IMR-90 (cell line): ENCODE measurements around the gene EHF. TPM values are rescaled to one million over a fixed set of nuclear protein-coding genes. Genes with fewer than 3 reads are reported as not detected.

Source experiments
- ATAC-seq: fragments of 200-7000 bp; cut with Tn5 transposase; 2 replicates; pipeline ENCODE4 v1.9.1; 2020; ENCODE audit warnings: low read depth, mild to moderate bottlenecking, moderate library complexity
- BruUV-seq: library from RNA; stranded (reverse); fragments of 400-500 nt; replicated peaks from 2 replicates; lab custom pipeline; 2021; lab: Mats Ljungman, UMichigan
- CTCF ChIA-PET: fragments of 300-600 bp; formaldehyde crosslinking; extraction: SDS; loops from one replicate; lab custom pipeline; 2021; ENCODE audit warnings: antibody characterized with exemption; lab: Yijun Ruan, JAX
- POLR2A ChIA-PET: fragments of 300-600 bp; sonication (Branson Sonifier 250); formaldehyde crosslinking; loops from one replicate; lab custom pipeline; 2022; ENCODE audit warnings: antibody characterized with exemption; ENCODE audit not compliant: unreplicated experiment; lab: Charles Lee
- DNase-seq: peaks from one replicate; pipeline ENCODE4 v3.0.0; 2013
- H2AFZ ChIP-seq: replicated peaks from 2 replicates; pipeline ENCODE3; 2013; ENCODE audit warnings: low read length, mild to moderate bottlenecking; ENCODE audit not compliant: poor library complexity
- H2AK5ac ChIP-seq: 2 replicates; pipeline ENCODE4 v1.6.1; 2013; ENCODE audit warnings: low read depth, low read length, inconsistent platforms
- H2AK9ac ChIP-seq: replicated peaks from 2 replicates; pipeline ENCODE3; 2013; ENCODE audit warnings: mild to moderate bottlenecking, low read depth, low read length, moderate library complexity; ENCODE audit not compliant: poor library complexity
- H2BK120ac ChIP-seq: 2 replicates; pipeline ENCODE4 v1.6.1; 2013; ENCODE audit warnings: low read depth, low read length, inconsistent platforms
- H2BK15ac ChIP-seq: 3 replicates; pipeline ENCODE4 v1.6.1; 2013; ENCODE audit warnings: low read depth, low read length, inconsistent platforms
- H2BK20ac ChIP-seq: 2 replicates; pipeline ENCODE4 v1.6.1; 2013; ENCODE audit warnings: low read depth, mild to moderate bottlenecking, inconsistent platforms, low read length, moderate library complexity
- H2BK5ac ChIP-seq: 2 replicates; pipeline ENCODE4 v1.6.1; 2013; ENCODE audit warnings: mild to moderate bottlenecking, low read depth, low read length, inconsistent platforms; ENCODE audit not compliant: poor library complexity, severe bottlenecking
- H3K14ac ChIP-seq: replicated peaks from 2 replicates; pipeline ENCODE4 v1.6.1; 2013; ENCODE audit warnings: low read depth, low read length, inconsistent platforms
- H3K18ac ChIP-seq: 2 replicates; pipeline ENCODE4 v1.6.1; 2013; ENCODE audit warnings: low read depth, low read length, control low read depth
- H3K23ac ChIP-seq: 2 replicates; pipeline ENCODE4 v1.6.1; 2013; ENCODE audit warnings: low read depth, low read length, inconsistent platforms
- H3K27ac ChIP-seq: 2 replicates; pipeline ENCODE4 v1.5.1; 2013; ENCODE audit warnings: mild to moderate bottlenecking, control low read depth, low read length; ENCODE audit not compliant: insufficient read depth
- H3K27me3 ChIP-seq: 2 replicates; pipeline ENCODE4 v1.6.1; 2013; ENCODE audit warnings: low read length; ENCODE audit not compliant: control insufficient read depth, insufficient read depth
- H3K36me3 ChIP-seq: 2 replicates; pipeline ENCODE4 v1.6.1; 2013; ENCODE audit warnings: low read length, mixed read lengths; ENCODE audit not compliant: control insufficient read depth, insufficient read depth
- H3K4ac ChIP-seq: 2 replicates; pipeline ENCODE4 v1.6.1; 2013; ENCODE audit warnings: low read depth, low read length, inconsistent platforms
- H3K4me1 ChIP-seq: 2 replicates; pipeline ENCODE4 v1.6.1; 2013; ENCODE audit warnings: low read length, mixed read lengths; ENCODE audit not compliant: control insufficient read depth, insufficient read depth
- H3K4me2 ChIP-seq: 2 replicates; pipeline ENCODE4 v1.6.1; 2013; ENCODE audit warnings: low read depth, mild to moderate bottlenecking, control low read depth, low read length, moderate library complexity
- H3K4me3 ChIP-seq: 2 replicates; pipeline ENCODE4 v1.5.1; 2013; ENCODE audit warnings: low read depth, mild to moderate bottlenecking, control low read depth, low read length, moderate library complexity; ENCODE audit not compliant: insufficient read depth
- H3K56ac ChIP-seq: 2 replicates; pipeline ENCODE4 v1.6.1; 2013; ENCODE audit warnings: low read length, inconsistent platforms; ENCODE audit not compliant: insufficient read depth; ENCODE audit errors: extremely low read depth
- H3K79me1 ChIP-seq, 2 experiments: 2 replicates each; pipeline ENCODE4 v1.6.1; 2013; ENCODE audit warnings: low read length in 2 of 2, inconsistent platforms in 1 of 2, low read depth in 1 of 2
- H3K9ac ChIP-seq: 2 replicates; pipeline ENCODE4 v1.6.1; 2013; ENCODE audit warnings: low read depth, low read length, control low read depth
- H3K9me1 ChIP-seq: 2 replicates; pipeline ENCODE4 v1.6.1; 2013; ENCODE audit warnings: low read length, inconsistent platforms; ENCODE audit not compliant: insufficient read depth
- H3K9me3 ChIP-seq: 2 replicates; pipeline ENCODE4 v1.6.1; 2013; ENCODE audit warnings: low read length; ENCODE audit not compliant: control insufficient read depth, insufficient read depth
- H4K20me1 ChIP-seq: 2 replicates; pipeline ENCODE4 v1.6.1; 2013; ENCODE audit warnings: low read length, inconsistent platforms; ENCODE audit not compliant: insufficient read depth
- H4K5ac ChIP-seq: 2 replicates; pipeline ENCODE4 v1.6.1; 2013; ENCODE audit warnings: mild to moderate bottlenecking, low read depth, low read length, control low read depth
- H4K8ac ChIP-seq, 2 experiments: 2 replicates each; pipeline ENCODE4 v1.6.1; 2013; ENCODE audit warnings: low read depth in 2 of 2, low read length in 2 of 2, control low read depth in 1 of 2, inconsistent platforms in 1 of 2
- H4K91ac ChIP-seq: 2 replicates; pipeline ENCODE4 v1.6.1; 2013; ENCODE audit warnings: low read depth, low read length, inconsistent platforms; ENCODE audit not compliant: insufficient read depth
- BHLHE40 ChIP-seq: fragments of 150-350 bp; IDR thresholded peaks from 2 replicates; pipeline ENCODE4 v1.6.1; 2016; ENCODE audit warnings: mild to moderate bottlenecking, low read depth, low read length
- CEBPB ChIP-seq: IDR thresholded peaks from 2 replicates; pipeline ENCODE4 v1.6.1; 2012; ENCODE audit warnings: low read depth, low read length, improper control_type of control experiment
- CHD1 ChIP-seq: IDR thresholded peaks from 2 replicates; pipeline ENCODE4 v1.6.1; 2012; ENCODE audit warnings: low read depth, low read length, improper control_type of control experiment
- CTCF ChIP-seq: conservative IDR thresholded peaks from 2 replicates; pipeline ENCODE4 v1.5.1; 2012; ENCODE audit warnings: mild to moderate bottlenecking, low read depth, low read length, improper control_type of control experiment
- ELK1 ChIP-seq: fragments of 150-350 bp; IDR thresholded peaks from 2 replicates; pipeline ENCODE4 v1.6.1; 2016; ENCODE audit warnings: low read depth, mild to moderate bottlenecking, low read length, moderate library complexity, borderline replicate concordance
- FOS ChIP-seq: fragments of 150-350 bp; IDR thresholded peaks from 2 replicates; pipeline ENCODE4 v1.6.1; 2016; ENCODE audit warnings: low read depth, low read length
- MAFK ChIP-seq: IDR thresholded peaks from 2 replicates; pipeline ENCODE4 v1.6.1; 2012; ENCODE audit warnings: low read depth, low read length, improper control_type of control experiment
- MAZ ChIP-seq: IDR thresholded peaks from 2 replicates; pipeline ENCODE4 v1.6.1; 2012; ENCODE audit warnings: low read depth, mild to moderate bottlenecking, low read length, improper control_type of control experiment, moderate library complexity, borderline replicate concordance
- MXI1 ChIP-seq: IDR thresholded peaks from 2 replicates; pipeline ENCODE4 v1.6.1; 2012; ENCODE audit warnings: low read depth, mild to moderate bottlenecking, low read length, moderate library complexity, borderline replicate concordance
- NFE2L2 ChIP-seq: fragments of 150-350 bp; IDR thresholded peaks from 2 replicates; pipeline ENCODE4 v1.6.1; 2016; ENCODE audit warnings: low read depth, mild to moderate bottlenecking, low read length
- POLR2A ChIP-seq: IDR thresholded peaks from 2 replicates; pipeline ENCODE4 v1.6.1; 2012; ENCODE audit warnings: mild to moderate bottlenecking, low read depth, low read length
- RAD21 ChIP-seq: IDR thresholded peaks from 2 replicates; pipeline ENCODE4 v1.6.1; 2012; ENCODE audit warnings: low read length, improper control_type of control experiment
- RCOR1 ChIP-seq: IDR thresholded peaks from 2 replicates; pipeline ENCODE4 v1.6.1; 2012; ENCODE audit warnings: mild to moderate bottlenecking, low read length, improper control_type of control experiment; ENCODE audit not compliant: insufficient replicate concordance
- RFX5 ChIP-seq: IDR thresholded peaks from 2 replicates; pipeline ENCODE4 v1.8.0; 2012; ENCODE audit warnings: low read depth, mild to moderate bottlenecking, low read length, moderate library complexity
- SMC3 ChIP-seq: fragments of 150-350 bp; IDR thresholded peaks from 2 replicates; pipeline ENCODE4 v1.6.1; 2016; ENCODE audit warnings: low read depth, mild to moderate bottlenecking, antibody characterized with exemption, low read length, moderate library complexity
- WGBS, 2 experiments: methylation state at CpG; one replicate each; pipeline versions ENCODE4 v1.1.5 to v1.1.7; 2013; ENCODE audit warnings: missing lambda C conversion rate in 2 of 2; ENCODE audit not compliant: insufficient read length in 1 of 2; ENCODE audit errors: extremely low coverage in 2 of 2; 5-methylcytosine and 5-hydroxymethylcytosine counted together
- dilution Hi-C: fragments of 300-500 bp; cut with HindIII; formaldehyde crosslinking; loops from one replicate; pipeline ENCODE4 v1.14.3; 2018; ENCODE audit warnings: low sequenced_read_pairs; ENCODE audit not compliant: unreplicated experiment
- in situ Hi-C: fragments of 300-500 bp; cut with MboI; formaldehyde crosslinking; loops from 3 replicates; pipeline ENCODE4 v1.14.3; 2019; ENCODE audit warnings: low sequenced_read_pairs, inconsistent platforms, mixed read lengths
- intact Hi-C: fragments of 100-400 bp; cut with micrococcal nuclease; formaldehyde crosslinking; loops from 2 replicates; pipeline ENCODE4 v1.10.0; 2022
- polyA plus RNA-seq, 3 experiments: library from polyadenylated mRNA; depleted of rRNA; stranded (reverse); fragments of >200 nt; gene quantifications; 2 replicates each; pipeline ENCODE4 v1.2.3, GENCODE V29; 2012; ENCODE audit warnings: low replicate concordance in 1 of 3
- total RNA-seq: library from RNA; depleted of rRNA; stranded (reverse); fragments of >200 nt; gene quantifications from 2 replicates; pipeline ENCODE4 v1.2.3, GENCODE V29; 2012

Gene EHF
- total and polyA plus RNA-seq, 2 of the 4 experiments (the other 2 are of a cell fraction) = under 0.01 TPM; not detected in 1

GRCh38 chr11:34595960-34596644, 24.8 kb upstream of the EHF start:
- Histone ChIP-seq H4K5ac (no peak overlapping the region), H2BK20ac (no peak overlapping the region; the same call in 1 of the 2 replicates), H3K18ac (no peak overlapping the region), H3K9me1 (peaks cover 10% of the 10 kb centered on the region), H3K4me3 (no peak overlapping the region), H3K56ac (no peak overlapping the region), H3K9me3 (no peaks in the 10 kb centered on the region; the same call in 1 of the 2 replicates), H2BK120ac (no peak overlapping the region), H4K91ac (no peak overlapping the region), H3K79me1 (peaks cover 0 to 3% of the 10 kb centered on the region in 2 experiments; a peak in 1 of 4 replicates), H3K4me2 (no peak overlapping the region), H3K27ac (no peak overlapping the region), H2BK5ac (no peak overlapping the region), H3K36me3 (no peaks in the 10 kb centered on the region), H3K4ac (no peak overlapping the region), H2AK5ac (peak overlapping the region; percentile 11; the same call in 1 of the 2 replicates), H3K9ac (no peak overlapping the region), H2AK9ac (no peak overlapping the region), H3K4me1 (peaks cover 19% of the 10 kb centered on the region), H3K27me3 (no peaks in the 10 kb centered on the region), H2AFZ (no peak overlapping the region), H2BK15ac (no peak overlapping the region), H3K14ac (no peak overlapping the region), H4K20me1 (no peaks in the 10 kb centered on the region), H4K8ac (no peak overlapping the region), H3K23ac (no peak overlapping the region)
- no peak for ATAC-seq
- TF ChIP-seq FOS (no peak), BHLHE40 (no peak), MAFK (no peak), CEBPB (no peak), RFX5 (no peak), CTCF (no peak), RAD21 (no peak), SMC3 (no peak), CHD1 (no peak), RCOR1 (no peak), ELK1 (no peak), NFE2L2 (no peak), POLR2A (no peak), MAZ (no peak), MXI1 (no peak)
- WGBS, 2 experiments = 93% methylated on average over 3 of the region's 11 CpGs; no CpG with 5 or more reads in 1 of the 2 experiments
- POLR2A ChIA-PET = no interaction called here
- dilution Hi-C loops = no loop called here
- no TSS peak for BruUV-seq
- in situ Hi-C loops = loop anchor here (25.0 kb wide), 1 partner anchor 566 kb away; no protein-coding TSS in a partner anchor
- CTCF ChIA-PET = no interaction called here
- intact Hi-C loops = no loop called here
- DNase-seq = no peak
